Measurements from ENCODE around the gene CENPM.
"Not testable (repeated sequence)": the region's sequence is repeated elsewhere in the genome, so short reads cannot be mapped to it uniquely, and the experiment has no call there.

Gene CENPM

DNA sequence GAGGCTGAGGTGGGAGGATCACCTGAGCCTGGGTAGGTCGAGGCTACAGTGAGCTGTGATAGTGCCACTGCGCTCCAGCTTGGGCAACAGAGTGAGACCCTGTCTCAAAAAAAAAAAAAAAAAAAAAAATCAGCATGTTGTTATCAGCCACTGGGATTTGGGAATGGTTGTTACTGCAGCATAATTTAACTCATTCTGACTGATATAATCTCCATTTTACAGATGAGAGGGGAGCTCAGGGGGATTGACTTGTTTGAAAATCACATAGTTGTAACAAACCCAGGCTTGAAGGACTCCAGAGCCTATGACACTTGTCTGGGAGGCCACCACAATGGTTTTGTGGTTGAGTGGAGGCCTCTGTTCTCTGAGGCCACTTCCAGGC, 19.3 kb upstream of the CENPM start:
- no peak for FAIRE-seq

DNA sequence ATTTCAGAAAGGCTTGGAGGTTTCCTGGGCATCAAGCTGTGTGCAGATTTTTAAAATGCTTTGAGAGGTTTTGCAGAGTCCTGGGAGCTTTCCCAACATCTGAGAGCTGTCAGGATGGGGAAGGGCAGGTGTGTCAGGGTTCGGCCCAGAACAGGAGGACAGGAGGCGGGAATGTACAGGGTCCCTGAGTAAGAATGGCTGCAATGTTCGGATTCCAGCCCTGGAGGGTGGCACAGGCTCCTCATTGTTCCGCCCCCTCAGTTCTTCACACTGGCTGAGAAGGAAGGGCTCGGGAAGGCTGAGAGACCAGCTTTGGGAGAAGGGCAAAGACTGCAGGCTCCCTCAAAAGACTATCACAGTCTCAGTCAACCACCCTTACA, 17.1 kb upstream of the CENPM start:
- no peak for FAIRE-seq

DNA sequence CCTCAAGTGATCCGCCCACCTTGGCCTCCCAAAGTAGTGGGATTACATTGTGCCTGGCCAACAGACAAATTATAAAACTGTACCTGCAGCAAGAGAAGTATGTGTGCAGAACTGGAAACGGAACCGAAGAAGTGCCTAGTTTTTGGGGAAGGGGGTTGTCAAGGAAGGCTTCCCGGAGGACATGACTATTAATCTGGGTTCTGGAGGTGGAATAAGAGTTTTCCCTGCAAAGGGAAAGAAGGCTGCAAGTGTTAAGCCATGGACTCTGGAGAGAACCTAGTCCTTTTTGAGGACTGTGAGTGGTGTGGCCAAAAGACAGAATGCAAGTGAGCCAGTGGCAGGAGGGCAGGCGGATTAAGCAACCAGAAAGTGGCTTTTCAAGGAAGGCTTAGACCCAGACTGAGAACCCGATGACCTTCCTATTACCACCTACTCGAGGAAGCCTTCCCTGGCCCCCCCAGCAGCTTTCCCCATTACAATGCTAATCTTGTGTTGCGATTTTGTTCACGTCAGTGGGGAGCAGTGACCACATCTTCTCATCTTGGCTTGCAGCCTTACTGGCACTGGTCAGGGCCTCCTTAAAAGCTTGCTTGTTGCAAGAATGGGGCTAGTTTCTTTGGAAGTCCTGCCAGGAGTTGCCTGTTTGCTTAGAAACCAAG, 16.6 kb upstream of the CENPM start:
- FAIRE-seq, result no peak

- no peak for FAIRE-seq
These were observed 11.1 kb upstream of the CENPM start for GRCh38 chr22:41957941-41958556.

DNA sequence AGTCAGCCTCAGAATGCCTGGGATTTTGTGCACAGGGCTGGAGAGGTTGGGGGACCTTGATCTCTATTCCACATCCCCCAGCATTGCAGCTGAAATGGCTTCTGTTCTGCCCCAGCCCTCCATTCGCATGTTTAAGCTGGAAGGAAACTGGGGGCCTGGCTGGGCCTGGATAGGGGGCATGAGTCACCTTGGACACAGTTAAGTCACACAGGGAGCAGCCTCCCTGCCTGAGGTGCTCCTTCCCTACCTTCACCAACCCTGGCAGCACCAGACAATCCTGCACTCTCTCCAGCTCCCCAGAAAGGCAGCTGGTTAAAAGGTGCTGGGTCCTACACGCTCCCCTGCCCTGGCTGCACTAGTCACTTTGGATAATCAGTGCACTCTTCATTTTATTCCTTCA, 5.8 kb upstream of the CENPM start:
- no peak for FAIRE-seq

- FAIRE-seq, result no peak
These were observed 5.0 kb upstream of the CENPM start, which contains the start of gene SMIM45 for GRCh38 chr22:41951898-41952474. Gene SMIM45 (plus strand): TSS chr22:41952150.

DNA sequence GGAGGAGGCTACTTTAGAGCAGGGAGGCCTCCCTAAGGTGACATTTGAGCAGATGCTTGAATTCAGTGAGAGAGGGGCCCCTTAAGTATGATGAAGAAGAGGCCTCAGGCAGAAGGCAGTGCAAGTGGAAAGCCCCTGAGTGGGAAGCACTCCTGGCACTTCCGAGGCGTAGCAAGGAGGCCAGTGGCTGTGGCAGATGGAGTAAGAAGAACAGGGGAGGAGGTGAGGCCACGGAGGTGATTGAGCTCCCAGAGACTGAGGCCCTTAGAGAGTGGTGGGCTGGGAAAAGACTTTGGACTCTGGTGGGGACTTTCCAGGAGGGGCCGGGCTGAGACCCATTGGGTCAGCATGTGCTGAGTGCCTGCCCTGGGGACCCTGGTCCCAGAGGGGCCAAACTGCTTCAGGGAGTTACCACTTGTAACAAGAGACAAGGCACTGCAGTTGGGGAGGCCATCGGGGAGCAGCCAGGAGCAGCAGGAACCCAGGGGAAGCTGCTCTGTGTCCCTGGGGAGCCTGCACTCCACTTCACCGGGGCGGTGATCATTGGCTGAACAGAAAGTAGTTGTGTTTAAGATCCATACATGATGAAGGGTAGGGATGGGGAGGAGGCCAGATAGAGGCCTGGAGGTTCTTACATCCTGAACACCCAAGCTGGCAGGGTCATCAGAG, 2.5 kb upstream of the CENPM start:
- FAIRE-seq, result no peak

DNA sequence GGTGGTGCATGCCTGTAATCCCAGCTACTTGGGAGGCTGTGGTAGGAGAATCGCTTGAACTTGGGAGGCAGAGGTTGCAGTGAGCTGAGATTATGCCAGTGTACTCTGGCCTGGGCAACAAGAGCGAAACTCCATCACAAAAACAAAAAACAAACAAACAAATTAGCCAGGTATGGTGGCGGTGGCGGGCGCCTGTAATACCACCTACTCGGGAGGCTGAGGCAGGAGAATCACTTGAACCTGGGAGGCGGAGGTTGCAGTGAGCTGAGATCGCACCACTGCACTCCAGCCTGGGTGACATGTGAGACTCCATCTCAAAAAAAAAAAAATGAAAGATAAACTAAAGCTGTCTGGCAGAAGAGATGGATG, 2.0 kb upstream of the CENPM start:
- not testable (repeated sequence) for FAIRE-seq

- no peak for FAIRE-seq
These were observed 1.2 kb upstream of the CENPM start for GRCh38 chr22:41948142-41948541.

- no peak for FAIRE-seq
These were observed 600 bp upstream of the CENPM start for GRCh38 chr22:41947424-41948080.

- no peak for FAIRE-seq
These were observed 3.2 kb downstream of the CENPM start for GRCh38 chr22:41943661-41944209.

- no peak for FAIRE-seq
These were observed 5.9 kb downstream of the CENPM start for GRCh38 chr22:41940832-41941765.

DNA sequence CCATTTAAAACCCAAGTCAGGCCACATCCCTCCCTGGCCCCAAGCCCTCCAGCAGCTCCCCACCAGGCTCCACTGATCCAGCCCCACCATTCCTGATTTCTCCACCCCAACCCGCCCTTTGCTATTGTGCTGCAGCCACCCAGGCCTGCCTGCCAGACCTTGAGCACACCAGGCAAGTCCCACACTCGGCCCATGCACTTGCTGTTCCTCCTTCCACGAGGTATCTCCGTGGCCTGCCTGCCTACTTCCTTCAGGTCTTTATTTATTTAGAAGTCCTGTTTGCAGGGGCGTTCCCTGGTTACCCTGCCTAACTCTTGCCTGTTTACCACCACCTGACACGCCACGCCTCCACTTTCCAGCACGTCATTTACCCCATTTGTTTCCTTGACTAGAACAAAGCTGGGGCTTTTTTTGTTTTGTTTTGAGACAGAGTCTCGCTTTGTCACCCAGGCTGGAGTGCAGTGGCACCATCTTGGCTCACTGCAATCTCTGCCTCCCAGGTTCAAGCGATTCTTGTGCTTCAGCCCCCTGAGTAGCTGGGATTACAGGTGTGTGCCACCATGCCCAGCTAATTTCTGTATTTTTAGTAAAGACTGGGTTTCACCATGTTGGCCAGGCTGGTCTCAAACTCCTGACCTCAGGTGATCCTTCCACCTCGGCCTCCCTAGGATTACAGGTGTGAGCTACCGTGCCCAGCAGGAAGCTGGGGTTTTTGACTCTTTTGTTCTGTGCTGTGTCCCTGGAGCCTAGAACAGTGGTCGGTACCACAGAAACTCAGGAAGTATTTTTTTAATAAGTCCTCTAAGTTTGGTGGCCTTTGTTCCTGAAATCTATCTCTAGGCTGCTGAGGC, 6.7 kb downstream of the CENPM start:
- FAIRE-seq, result no peak

- FAIRE-seq, result no peak
These were observed 10.1 kb downstream of the CENPM start for GRCh38 chr22:41936894-41937169.

GRCh38 chr22:41935509-41935908, 11.4 kb downstream of the CENPM start:
- FAIRE-seq, result no peak

DNA sequence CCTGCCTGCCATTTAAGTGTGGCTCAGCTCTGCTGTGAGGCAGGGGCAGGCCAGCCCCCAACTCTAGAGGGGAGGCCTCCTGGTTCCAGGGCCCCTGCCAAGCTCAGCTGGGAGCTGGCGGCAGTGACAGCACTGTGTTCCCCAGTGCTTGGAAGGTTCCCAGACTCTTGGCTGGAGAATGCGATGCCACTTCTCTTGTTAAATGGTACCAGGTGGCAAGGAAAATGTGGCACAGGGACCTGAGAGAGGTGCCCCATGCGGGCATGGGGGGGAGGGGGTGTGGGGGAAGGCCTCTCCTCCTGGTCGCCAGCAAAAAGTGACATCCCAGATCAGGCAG, 12.0 kb downstream of the CENPM start:
- no peak for FAIRE-seq

- no peak for FAIRE-seq
These were observed 12.5 kb downstream of the CENPM start for GRCh38 chr22:41934284-41935014.

GRCh38 chr22:41933411-41934177, 13.4 kb downstream of the CENPM start:
- FAIRE-seq, result no peak

DNA sequence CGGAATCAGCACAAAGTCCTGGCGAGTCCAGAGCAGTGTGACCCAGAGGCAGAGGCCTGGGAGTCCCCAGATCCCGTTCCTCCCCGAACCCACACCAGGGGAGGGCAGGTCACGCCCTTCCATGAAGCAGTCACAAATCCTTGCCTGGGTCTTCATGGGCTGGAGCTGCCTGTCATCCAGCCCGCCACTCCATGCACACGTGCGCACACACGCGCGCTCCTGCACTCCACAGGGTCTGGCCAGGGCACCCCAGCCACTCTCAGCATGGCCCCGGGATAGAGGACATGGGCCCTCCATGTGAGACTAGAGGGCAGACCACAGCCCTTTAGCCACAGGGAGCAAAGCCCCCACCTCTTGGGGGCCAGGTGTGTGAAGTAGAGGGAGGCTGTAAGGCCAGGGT, 14.6 kb downstream of the CENPM start:
- no peak for FAIRE-seq

GRCh38 chr22:41931701-41932269, 15.2 kb downstream of the CENPM start:
- no peak for FAIRE-seq

All from islet of Langerhans (tissue), 1 donor.